HL-60 (cell line): ENCODE data around the gene AFP.

Source experiments
- DNase-seq, 2 experiments: peaks; one replicate each; pipeline ENCODE4 v3.0.0-alpha.2; 2010 to 2020; ENCODE audit warnings: low read depth in 1 of 2, low spot score in 1 of 2
- H3K27ac ChIP-seq: fragments of 250-450 bp; sonication (Bioruptor Pico); replicated peaks from 2 replicates; pipeline ENCODE4 v1.5.1; 2020; ENCODE audit warnings: mild to moderate bottlenecking, moderate library complexity
- H3K27me3 ChIP-seq: fragments of 250-450 bp; sonication (Bioruptor Pico); 2 replicates; pipeline ENCODE4 v1.5.1; 2021; ENCODE audit warnings: mild to moderate bottlenecking, moderate library complexity; ENCODE audit not compliant: insufficient read depth, poor library complexity, severe bottlenecking
- H3K4me3 ChIP-seq: replicated peaks from 2 replicates; pipeline ENCODE4 v1.5.1; 2011; ENCODE audit warnings: mild to moderate bottlenecking, control low read depth, low read length; ENCODE audit not compliant: insufficient read depth
- CTCF ChIP-seq: IDR thresholded peaks from one replicate; pipeline ENCODE4 v1.5.1; 2011; ENCODE audit warnings: low read length, control low read depth, inconsistent platforms; ENCODE audit not compliant: insufficient read depth
- GABPA ChIP-seq: IDR thresholded peaks from 2 replicates; pipeline ENCODE4 v1.6.1; 2012; ENCODE audit warnings: low read depth
- POLR2AphosphoS5 ChIP-seq: IDR thresholded peaks from 2 replicates; pipeline ENCODE4 v1.6.1; 2012; ENCODE audit warnings: low read depth
- REST ChIP-seq: IDR thresholded peaks from 2 replicates; pipeline ENCODE4 v1.6.1; 2012; ENCODE audit warnings: low read depth; ENCODE audit not compliant: insufficient replicate concordance
- SPI1 ChIP-seq: IDR thresholded peaks from 2 replicates; pipeline ENCODE4 v1.6.1; 2012; ENCODE audit warnings: low read depth, mild to moderate bottlenecking, borderline replicate concordance

Gene AFP

GRCh38 chr4:73423184-73423583, 12.8 kb upstream of the AFP start:
- no peak overlapping the region for H3K27ac ChIP-seq
- DNase-seq, result no peak
- H3K4me3 ChIP-seq, result no peak overlapping the region
- no peak for TF ChIP-seq REST
- TF ChIP-seq GABPA, result no peak
- no peak for TF ChIP-seq CTCF
- TF ChIP-seq POLR2AphosphoS5, result no peak
- no peaks in the 10 kb centered on the region for H3K27me3 ChIP-seq

- DNase-seq, result no peak
- Histone ChIP-seq H3K4me3 (no peak overlapping the region), H3K27me3 (peaks cover 2% of the 10 kb centered on the region), H3K27ac (no peak overlapping the region)
- TF ChIP-seq POLR2AphosphoS5 (no peak), REST (no peak), CTCF (no peak), GABPA (no peak), SPI1 (no peak)
Measured at GRCh38 chr4:73426666-73427065, 9.4 kb upstream of the AFP start.

- Histone ChIP-seq H3K27me3 (peaks cover 2% of the 10 kb centered on the region), H3K27ac (no peak overlapping the region), H3K4me3 (no peak overlapping the region)
- TF ChIP-seq POLR2AphosphoS5 (no peak), GABPA (no peak), REST (no peak), CTCF (no peak), SPI1 (no peak)
- no peak for DNase-seq
Measured at GRCh38 chr4:73429118-73429517, 6.9 kb upstream of the AFP start.
